HFFc6 (cell line): ENCODE data around the gene EDC4. TPM values are rescaled to one million over a fixed set of nuclear protein-coding genes. Genes with fewer than 3 reads are reported as not detected.
A peak's percentile ranks its signal among the peaks of the same experiment; 100 is the strongest.

Source experiments
- DNase-seq: peaks from one replicate; pipeline ENCODE4 v3.0.0-alpha.2; 2018
- H3K27ac Mint-ChIP-seq: 2 replicates; pipeline ENCODE4 v1.8.0; 2020; ENCODE audit warnings: mild to moderate bottlenecking, mixed read lengths
- H3K27me3 Mint-ChIP-seq: 2 replicates; pipeline ENCODE4 v1.8.0; 2021; ENCODE audit warnings: mild to moderate bottlenecking, moderate library complexity, mixed read lengths; ENCODE audit not compliant: insufficient read depth
- H3K36me3 Mint-ChIP-seq: 2 replicates; pipeline ENCODE4 v1.8.0; 2021; ENCODE audit warnings: low read depth, mixed read lengths
- H3K4me1 Mint-ChIP-seq: 2 replicates; pipeline ENCODE4 v1.8.0; 2020; ENCODE audit warnings: low read depth, mixed read lengths
- H3K4me3 Mint-ChIP-seq: 2 replicates; pipeline ENCODE4 v1.8.0; 2020; ENCODE audit warnings: mild to moderate bottlenecking, moderate library complexity, mixed read lengths
- H3K9me3 Mint-ChIP-seq: 2 replicates; pipeline ENCODE4 v1.8.0; 2020; ENCODE audit warnings: mild to moderate bottlenecking, mixed read lengths
- total RNA-seq, 6 experiments: library from RNA; stranded (reverse); fragmentation: NEBNext Ultra II Directional; extraction: Animal tissue kit (Norgen Biotek cat#: 25700); gene quantifications; 2 replicates in 1 of 6; 3 replicates in 5 of 6; pipeline ENCODE4 v1.2.3, GENCODE V29; 2021
- TF ChIP-seq, protein P1 (sequence below): fragments of 200-600 bp; sonication (generic); IDR thresholded peaks from 2 replicates; pipeline ENCODE4 v1.5.0; 2021; ENCODE audit warnings: antibody characterized with exemption, mild to moderate bottlenecking

EDC4 gene
- total RNA-seq, 6 experiments from 2014 or later: 60.2 to 81.0 (median 63.6) TPM

DNA sequence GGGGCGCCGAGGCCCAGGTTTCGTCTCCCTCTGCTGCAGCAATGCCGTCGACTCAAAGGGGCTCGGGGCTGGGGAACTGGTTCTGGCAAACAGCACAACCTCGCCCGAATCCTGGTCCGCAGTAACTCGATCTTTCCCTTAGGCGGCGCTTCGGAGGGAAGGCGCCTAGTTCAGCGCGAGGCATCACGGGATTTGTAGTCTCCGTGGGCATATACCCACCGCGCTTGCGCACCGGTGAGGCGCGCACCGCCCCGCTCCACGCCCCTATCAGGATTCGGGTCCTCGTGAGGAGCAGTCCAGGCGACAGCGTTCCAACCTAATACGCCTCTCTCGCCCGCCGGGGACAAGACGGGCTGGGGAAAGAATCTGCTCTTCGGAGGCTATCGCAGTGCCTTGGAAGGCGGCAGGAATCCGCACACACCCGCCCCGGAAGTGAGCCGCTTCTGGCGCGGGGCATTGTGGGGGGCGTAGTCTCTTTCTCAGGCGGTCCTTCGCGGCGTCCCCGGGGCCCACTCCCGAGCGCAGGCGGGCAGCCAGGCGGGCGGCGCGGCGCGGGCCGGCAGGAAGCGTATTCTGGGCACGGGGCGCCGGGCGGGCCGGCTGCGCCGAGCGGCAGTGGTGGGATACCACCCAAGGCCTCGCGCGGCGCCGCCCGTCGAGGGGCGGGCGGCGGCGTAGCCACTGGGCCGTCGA lies 30.9 kb upstream of the EDC4 start, which contains the start of gene THAP11:
TSS of gene THAP11 (plus strand) at position 505 of the 693 bp plus-strand sequence. CDS start 235 bp downstream, outside the sequence.
- H3K4me1 Mint-ChIP-seq: peaks cover 44% of the 10 kb centered on the region
- peak within 1 kb of the TSS; percentile 95 for H3K27ac Mint-ChIP-seq
- TF ChIP-seq, protein P1, sequence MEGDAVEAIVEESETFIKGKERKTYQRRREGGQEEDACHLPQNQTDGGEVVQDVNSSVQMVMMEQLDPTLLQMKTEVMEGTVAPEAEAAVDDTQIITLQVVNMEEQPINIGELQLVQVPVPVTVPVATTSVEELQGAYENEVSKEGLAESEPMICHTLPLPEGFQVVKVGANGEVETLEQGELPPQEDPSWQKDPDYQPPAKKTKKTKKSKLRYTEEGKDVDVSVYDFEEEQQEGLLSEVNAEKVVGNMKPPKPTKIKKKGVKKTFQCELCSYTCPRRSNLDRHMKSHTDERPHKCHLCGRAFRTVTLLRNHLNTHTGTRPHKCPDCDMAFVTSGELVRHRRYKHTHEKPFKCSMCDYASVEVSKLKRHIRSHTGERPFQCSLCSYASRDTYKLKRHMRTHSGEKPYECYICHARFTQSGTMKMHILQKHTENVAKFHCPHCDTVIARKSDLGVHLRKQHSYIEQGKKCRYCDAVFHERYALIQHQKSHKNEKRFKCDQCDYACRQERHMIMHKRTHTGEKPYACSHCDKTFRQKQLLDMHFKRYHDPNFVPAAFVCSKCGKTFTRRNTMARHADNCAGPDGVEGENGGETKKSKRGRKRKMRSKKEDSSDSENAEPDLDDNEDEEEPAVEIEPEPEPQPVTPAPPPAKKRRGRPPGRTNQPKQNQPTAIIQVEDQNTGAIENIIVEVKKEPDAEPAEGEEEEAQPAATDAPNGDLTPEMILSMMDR: peak; percentile 90
- peak within 1 kb of the TSS; percentile 90 for H3K4me3 Mint-ChIP-seq
- H3K9me3 Mint-ChIP-seq: no peaks in the 10 kb centered on the region
- H3K36me3 Mint-ChIP-seq: no peaks in the 10 kb centered on the region
- no peaks in the 10 kb centered on the region; the same call in 1 of the 2 replicates for H3K27me3 Mint-ChIP-seq
- peak; percentile 91 for DNase-seq

DNA sequence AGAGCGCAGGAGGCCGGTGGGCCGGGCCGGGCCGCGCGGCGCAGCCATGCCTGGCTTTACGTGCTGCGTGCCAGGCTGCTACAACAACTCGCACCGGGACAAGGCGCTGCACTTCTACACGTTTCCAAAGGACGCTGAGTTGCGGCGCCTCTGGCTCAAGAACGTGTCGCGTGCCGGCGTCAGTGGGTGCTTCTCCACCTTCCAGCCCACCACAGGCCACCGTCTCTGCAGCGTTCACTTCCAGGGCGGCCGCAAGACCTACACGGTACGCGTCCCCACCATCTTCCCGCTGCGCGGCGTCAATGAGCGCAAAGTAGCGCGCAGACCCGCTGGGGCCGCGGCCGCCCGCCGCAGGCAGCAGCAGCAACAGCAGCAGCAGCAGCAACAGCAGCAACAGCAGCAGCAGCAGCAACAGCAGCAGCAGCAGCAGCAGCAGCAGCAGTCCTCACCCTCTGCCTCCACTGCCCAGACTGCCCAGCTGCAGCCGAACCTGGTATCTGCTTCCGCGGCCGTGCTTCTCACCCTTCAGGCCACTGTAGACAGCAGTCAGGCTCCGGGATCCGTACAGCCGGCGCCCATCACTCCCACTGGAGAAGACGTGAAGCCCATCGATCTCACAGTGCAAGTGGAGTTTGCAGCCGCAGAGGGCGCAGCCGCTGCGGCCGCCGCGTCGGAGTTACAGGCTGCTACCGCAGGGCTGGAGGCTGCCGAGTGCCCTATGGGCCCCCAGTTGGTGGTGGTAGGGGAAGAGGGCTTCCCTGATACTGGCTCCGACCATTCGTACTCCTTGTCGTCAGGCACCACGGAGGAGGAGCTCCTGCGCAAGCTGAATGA lies 30.1 kb upstream of the EDC4 start:
- TF ChIP-seq, protein P1: peak; percentile 55; the same call in 1 of the 2 replicates
- DNase-seq: peak; percentile 30
- Mint-ChIP-seq H3K4me1 (peaks cover 46% of the 10 kb centered on the region), H3K27ac (peak overlapping the region; percentile 81), H3K4me3 (peak overlapping the region; percentile 89), H3K9me3 (no peaks in the 10 kb centered on the region), H3K27me3 (no peaks in the 10 kb centered on the region; the same call in 1 of the 2 replicates), H3K36me3 (0 out of 2 replicates have a peak, but pooled peaks cover 3% of the 10 kb centered on the region)

DNA sequence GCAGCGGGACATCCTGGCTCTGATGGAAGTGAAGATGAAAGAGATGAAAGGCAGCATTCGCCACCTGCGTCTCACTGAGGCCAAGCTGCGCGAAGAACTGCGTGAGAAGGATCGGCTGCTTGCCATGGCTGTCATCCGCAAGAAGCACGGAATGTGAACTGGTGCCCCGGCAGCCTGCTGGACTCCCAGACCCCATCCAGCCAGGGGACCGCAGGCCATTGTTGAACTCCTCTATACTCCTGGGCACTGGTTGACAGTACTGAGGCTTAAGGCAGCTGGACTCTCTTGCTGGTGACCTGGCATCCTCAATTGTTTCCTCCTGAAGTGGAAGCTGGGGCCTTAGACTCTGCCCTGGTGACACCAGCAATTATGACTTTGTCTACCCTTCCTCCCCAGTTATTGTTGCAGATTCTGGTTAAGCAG lies 29.5 kb upstream of the EDC4 start:
- Mint-ChIP-seq H3K36me3 (0 out of 2 replicates have a peak, but pooled peaks cover 6% of the 10 kb centered on the region), H3K4me3 (peak overlapping the region; percentile 89), H3K27ac (peak overlapping the region; percentile 81), H3K4me1 (peaks cover 51% of the 10 kb centered on the region), H3K27me3 (no peaks in the 10 kb centered on the region; the same call in 1 of the 2 replicates), H3K9me3 (no peaks in the 10 kb centered on the region)
- TF ChIP-seq, protein P1: no peak
- DNase-seq: peak; percentile 21

DNA sequence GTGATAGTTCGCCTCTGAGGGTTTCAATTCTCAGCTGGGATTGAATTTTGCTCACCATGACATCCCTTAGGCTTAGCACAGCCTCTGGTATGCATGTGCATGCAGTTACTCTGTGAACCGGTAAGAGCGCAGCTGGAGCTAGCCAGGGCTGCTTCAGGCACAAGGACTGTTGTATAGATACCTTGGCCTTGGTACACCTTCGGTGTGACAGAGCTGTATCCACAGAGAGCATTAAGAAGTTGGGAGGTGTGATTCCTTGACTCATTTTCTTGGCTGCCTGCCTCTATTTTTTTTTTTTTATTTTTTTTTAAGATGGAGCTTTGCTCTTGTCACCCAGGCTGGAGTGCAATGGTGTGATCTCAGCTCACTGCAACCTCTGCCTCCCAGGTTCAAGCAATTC lies 28.4 kb upstream of the EDC4 start:
- H3K9me3 Mint-ChIP-seq: no peaks in the 10 kb centered on the region
- H3K4me1 Mint-ChIP-seq: peaks cover 55% of the 10 kb centered on the region
- no peaks in the 10 kb centered on the region; the same call in 1 of the 2 replicates for H3K27me3 Mint-ChIP-seq
- DNase-seq: peak; percentile 49
- peak overlapping the region; percentile 81 for H3K27ac Mint-ChIP-seq
- peak overlapping the region; percentile 89 for H3K4me3 Mint-ChIP-seq
- peaks cover 6% of the 10 kb centered on the region; the same call in 1 of the 2 replicates for H3K36me3 Mint-ChIP-seq
- TF ChIP-seq, protein P1: peak; percentile 41; the same call in 1 of the 2 replicates

DNA sequence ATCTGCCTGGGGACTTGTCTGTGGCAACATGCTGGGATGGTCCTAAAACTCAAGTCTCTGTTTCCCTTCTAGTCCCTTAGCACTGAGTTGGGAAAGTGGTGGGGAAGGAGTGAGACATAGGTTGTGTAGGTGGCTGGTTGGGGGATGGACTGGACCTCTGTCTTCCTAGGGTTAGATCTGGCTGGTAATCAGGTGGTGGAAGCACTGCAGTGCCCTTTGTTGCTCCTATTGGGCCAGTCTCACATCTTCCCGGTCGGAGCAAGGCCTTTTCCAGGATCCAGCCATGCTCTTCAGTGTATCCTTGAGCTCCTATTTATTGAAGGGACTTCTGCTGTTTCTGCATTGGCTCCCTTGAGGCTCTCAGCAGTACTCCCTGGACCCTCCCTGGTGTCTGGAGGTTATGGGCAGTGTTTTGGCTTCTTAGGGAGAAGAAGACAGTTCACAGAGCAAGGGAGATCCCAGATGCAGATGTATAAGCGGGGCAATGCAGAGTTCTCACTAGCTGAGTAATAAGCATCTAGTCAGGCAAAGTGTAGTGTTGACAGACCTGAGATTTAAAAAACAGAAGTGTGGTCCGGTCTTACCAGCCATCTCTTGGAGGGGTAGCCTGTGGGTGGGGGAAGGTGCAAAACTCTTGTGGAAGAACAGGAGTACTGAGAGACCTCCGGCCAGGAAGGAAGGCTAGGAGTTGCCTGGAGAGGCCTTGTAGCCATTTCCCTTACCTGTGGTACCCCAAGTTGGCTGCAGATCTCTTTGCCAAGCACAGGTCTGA lies 27.4 kb upstream of the EDC4 start:
- H3K9me3 Mint-ChIP-seq: no peaks in the 10 kb centered on the region

More for the DNA sequence above, 27.4 kb upstream of the EDC4 start:
- no peak for DNase-seq
- Mint-ChIP-seq H3K27me3 (peaks cover 3% of the 10 kb centered on the region; the same call in 1 of the 2 replicates), H3K4me1 (peaks cover 55% of the 10 kb centered on the region), H3K27ac (peak overlapping the region; percentile 81), H3K36me3 (peaks cover 6% of the 10 kb centered on the region; the same call in 1 of the 2 replicates), H3K4me3 (peak overlapping the region; percentile 80)
- TF ChIP-seq, protein P1: no peak
